Measurements from ENCODE around the gene GUCY2C. TPM values are rescaled to one million over a fixed set of nuclear protein-coding genes. Genes with fewer than 3 reads are reported as not detected.

Gene GUCY2C
- total and polyA plus RNA-seq, 4 donors = 0.01 to 0.05 TPM; not detected in 2

DNA sequence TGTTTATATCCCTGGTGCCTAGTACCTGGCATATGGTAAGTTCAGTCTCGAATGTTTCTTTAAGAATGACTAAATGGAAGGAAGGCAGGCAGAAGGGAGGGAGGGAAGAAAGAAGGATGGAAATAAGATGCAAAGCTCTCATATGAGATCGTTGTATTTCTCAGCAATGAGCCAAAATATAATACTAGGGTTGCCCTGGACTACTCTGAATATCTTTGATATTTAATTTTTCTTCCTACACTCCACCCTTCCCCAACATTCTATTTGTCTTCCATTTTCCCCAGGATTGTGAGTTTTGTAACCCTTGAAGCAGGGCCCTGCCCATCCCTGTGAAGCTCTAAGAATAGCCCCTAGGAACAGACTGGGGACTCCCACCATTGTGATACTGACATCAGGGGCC is 43.9 kb downstream of the GUCY2C start (continued):
- TF ChIP-seq EGR1 (IDR thresholded peaks at IDR 0.05; ENCODE audit: low read depth in 2 of 2) = no peak

DNA sequence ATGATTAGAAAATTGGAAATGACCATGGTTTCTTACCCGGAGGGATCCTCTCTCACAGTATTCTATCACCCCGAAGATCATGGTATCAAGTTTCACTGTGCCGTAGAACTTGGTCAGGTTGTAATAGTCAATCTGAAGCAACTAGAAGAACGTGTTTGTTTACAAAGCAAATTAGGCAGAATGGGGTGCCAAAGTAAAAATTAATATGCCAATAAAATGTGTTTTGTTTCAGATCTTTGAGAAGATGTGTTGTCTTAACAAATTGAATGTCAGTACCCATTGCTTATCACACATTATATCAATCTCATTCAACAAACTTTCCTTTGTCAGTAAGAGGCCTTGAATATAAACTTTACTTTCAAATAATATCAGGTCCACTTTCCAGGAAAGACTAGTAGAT is 45.0 kb downstream of the GUCY2C start:
- TF ChIP-seq, protein P1, sequence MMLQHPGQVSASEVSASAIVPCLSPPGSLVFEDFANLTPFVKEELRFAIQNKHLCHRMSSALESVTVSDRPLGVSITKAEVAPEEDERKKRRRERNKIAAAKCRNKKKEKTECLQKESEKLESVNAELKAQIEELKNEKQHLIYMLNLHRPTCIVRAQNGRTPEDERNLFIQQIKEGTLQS (IDR thresholded peaks at IDR 0.05) = no peak
- TF ChIP-seq, protein P2, sequence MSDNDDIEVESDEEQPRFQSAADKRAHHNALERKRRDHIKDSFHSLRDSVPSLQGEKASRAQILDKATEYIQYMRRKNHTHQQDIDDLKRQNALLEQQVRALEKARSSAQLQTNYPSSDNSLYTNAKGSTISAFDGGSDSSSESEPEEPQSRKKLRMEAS (IDR thresholded peaks at IDR 0.05) = no peak
- no peak for TF ChIP-seq TAF1 (conservative IDR thresholded peaks at IDR 0.05)
- no peak for TF ChIP-seq HNF4G (IDR thresholded peaks at IDR 0.05)
- no peak for TF ChIP-seq RAD21 (IDR thresholded peaks at IDR 0.05)
- no peak for TF ChIP-seq FOXA1 (IDR thresholded peaks at IDR 0.05)
- no peak for TF ChIP-seq FOXA2 (IDR thresholded peaks at IDR 0.05)
- Histone ChIP-seq H3K4me3 (ENCODE audit: low read depth in 1 of 3, low read length in 3 of 3) (no peak overlapping the region), H3K27ac (ENCODE audit: low read depth in 1 of 2, low read length in 2 of 2) (no peak overlapping the region), H3K4me1 (ENCODE audit: control insufficient read depth in 4 of 4, insufficient read depth in 4 of 4, low read length in 3 of 4) (peaks cover 0 to 3% (median 0%) of the 10 kb centered on the region in 4 donors), H3K36me3 (ENCODE audit: control insufficient read depth in 4 of 4, insufficient read depth in 3 of 4, low read depth in 1 of 4, low read length in 3 of 4) (no peaks in the 10 kb centered on the region), H3K27me3 (ENCODE audit: control insufficient read depth in 4 of 4, insufficient read depth in 4 of 4, low read length in 3 of 4) (no peaks in the 10 kb centered on the region), H3K9ac (ENCODE audit: low read depth in 1 of 2, low read length in 2 of 2) (no peak overlapping the region), H3K9me3 (ENCODE audit: control insufficient read depth in 4 of 4, low read length in 3 of 4) (no peaks in the 10 kb centered on the region)
- WGBS = 90% methylated on average over 4 of the region's 4 CpGs
- DNase-seq (ENCODE audit: low spot score) = no peak

DNA sequence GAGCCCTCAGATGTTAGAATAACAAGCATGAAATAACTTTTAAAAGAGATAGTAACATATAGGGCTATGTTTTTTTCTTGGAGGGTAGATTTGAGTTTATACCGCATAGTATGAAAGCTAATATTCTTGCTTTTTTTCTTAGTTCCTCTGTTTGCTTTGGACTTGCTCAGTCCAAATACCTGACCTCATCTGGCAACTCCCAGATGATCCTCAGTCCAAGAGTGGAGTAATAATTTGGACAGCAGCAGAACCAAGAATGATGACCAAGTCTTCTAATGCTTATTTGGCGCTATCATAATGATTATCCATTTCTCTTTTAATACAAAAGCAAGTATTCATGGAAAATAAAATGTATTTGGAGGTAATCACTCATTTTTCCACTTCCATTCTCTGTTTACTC is 45.6 kb downstream of the GUCY2C start:
- H3K4me3 ChIP-seq (ENCODE audit: low read depth in 1 of 3, low read length in 3 of 3) = no peak overlapping the region
- 41% methylated on average over 2 of the region's 2 CpGs for WGBS
- no peak overlapping the region for H3K9ac ChIP-seq (ENCODE audit: low read depth in 1 of 2, low read length in 2 of 2)
- peak; percentile 42 to 48 for TF ChIP-seq HNF4A (conservative IDR thresholded peaks at IDR 0.05)
- TF ChIP-seq, protein P3, sequence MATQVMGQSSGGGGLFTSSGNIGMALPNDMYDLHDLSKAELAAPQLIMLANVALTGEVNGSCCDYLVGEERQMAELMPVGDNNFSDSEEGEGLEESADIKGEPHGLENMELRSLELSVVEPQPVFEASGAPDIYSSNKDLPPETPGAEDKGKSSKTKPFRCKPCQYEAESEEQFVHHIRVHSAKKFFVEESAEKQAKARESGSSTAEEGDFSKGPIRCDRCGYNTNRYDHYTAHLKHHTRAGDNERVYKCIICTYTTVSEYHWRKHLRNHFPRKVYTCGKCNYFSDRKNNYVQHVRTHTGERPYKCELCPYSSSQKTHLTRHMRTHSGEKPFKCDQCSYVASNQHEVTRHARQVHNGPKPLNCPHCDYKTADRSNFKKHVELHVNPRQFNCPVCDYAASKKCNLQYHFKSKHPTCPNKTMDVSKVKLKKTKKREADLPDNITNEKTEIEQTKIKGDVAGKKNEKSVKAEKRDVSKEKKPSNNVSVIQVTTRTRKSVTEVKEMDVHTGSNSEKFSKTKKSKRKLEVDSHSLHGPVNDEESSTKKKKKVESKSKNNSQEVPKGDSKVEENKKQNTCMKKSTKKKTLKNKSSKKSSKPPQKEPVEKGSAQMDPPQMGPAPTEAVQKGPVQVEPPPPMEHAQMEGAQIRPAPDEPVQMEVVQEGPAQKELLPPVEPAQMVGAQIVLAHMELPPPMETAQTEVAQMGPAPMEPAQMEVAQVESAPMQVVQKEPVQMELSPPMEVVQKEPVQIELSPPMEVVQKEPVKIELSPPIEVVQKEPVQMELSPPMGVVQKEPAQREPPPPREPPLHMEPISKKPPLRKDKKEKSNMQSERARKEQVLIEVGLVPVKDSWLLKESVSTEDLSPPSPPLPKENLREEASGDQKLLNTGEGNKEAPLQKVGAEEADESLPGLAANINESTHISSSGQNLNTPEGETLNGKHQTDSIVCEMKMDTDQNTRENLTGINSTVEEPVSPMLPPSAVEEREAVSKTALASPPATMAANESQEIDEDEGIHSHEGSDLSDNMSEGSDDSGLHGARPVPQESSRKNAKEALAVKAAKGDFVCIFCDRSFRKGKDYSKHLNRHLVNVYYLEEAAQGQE (IDR thresholded peaks at IDR 0.05) = peak; percentile 90
- no peak for TF ChIP-seq TAF1 (conservative IDR thresholded peaks at IDR 0.05)
- no peak overlapping the region for H3K27ac ChIP-seq (ENCODE audit: low read depth in 1 of 2, low read length in 2 of 2)
- no peak for DNase-seq (ENCODE audit: low spot score)
- H3K9me3 ChIP-seq (ENCODE audit: control insufficient read depth in 4 of 4, low read length in 3 of 4) = no peaks in the 10 kb centered on the region
- no peaks in the 10 kb centered on the region for H3K27me3 ChIP-seq (ENCODE audit: control insufficient read depth in 4 of 4, insufficient read depth in 4 of 4, low read length in 3 of 4)
- H3K4me1 ChIP-seq (ENCODE audit: control insufficient read depth in 4 of 4, insufficient read depth in 4 of 4, low read length in 3 of 4) = peaks cover 0 to 3% (median 0%) of the 10 kb centered on the region in 4 donors
- no peaks in the 10 kb centered on the region for H3K36me3 ChIP-seq (ENCODE audit: control insufficient read depth in 4 of 4, insufficient read depth in 3 of 4, low read depth in 1 of 4, low read length in 3 of 4)

DNA sequence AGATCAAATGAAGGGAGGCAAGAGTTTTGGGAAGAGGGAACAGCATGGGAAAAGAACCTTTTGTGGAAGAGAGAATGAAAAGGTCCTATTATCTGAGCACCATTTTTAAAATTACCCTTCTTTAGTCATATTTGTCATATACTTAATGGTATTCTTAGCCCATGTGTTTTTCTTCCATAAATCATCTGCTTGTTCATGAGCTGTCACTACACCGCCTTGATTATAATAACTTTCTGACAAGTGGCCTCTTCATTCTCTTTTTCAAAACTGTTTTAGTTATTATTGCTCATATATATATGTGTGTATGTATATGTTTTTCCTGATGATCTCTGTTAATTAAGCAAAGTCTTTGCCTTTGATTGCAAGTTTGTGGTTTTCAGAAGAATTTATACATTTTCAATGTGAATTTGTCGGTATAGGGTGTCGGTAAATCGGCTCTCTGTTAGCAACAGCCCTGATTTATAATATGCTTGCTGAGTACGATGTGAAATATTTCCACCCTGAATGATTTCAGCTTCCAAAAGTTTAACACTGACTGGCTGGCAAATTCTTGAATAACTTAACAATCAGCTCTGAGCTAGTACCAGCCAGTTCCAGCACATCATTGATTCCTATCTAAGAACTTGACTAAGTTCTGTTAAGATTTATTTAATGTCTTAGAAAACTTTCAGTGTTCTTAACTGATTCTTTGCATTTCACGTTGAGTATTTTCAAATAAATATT is 49.2 kb downstream of the GUCY2C start:
- no peak for DNase-seq (ENCODE audit: low spot score)
- Histone ChIP-seq H3K27ac (ENCODE audit: low read depth in 1 of 2, low read length in 2 of 2) (no peak overlapping the region), H3K4me1 (ENCODE audit: control insufficient read depth in 4 of 4, insufficient read depth in 4 of 4, low read length in 3 of 4) (peaks cover 0 to 3% (median 0%) of the 10 kb centered on the region in 4 donors), H3K4me3 (ENCODE audit: low read depth in 1 of 3, low read length in 3 of 3) (no peak overlapping the region), H3K27me3 (ENCODE audit: control insufficient read depth in 4 of 4, insufficient read depth in 4 of 4, low read length in 3 of 4) (no peaks in the 10 kb centered on the region), H3K36me3 (ENCODE audit: control insufficient read depth in 4 of 4, insufficient read depth in 3 of 4, low read depth in 1 of 4, low read length in 3 of 4) (no peaks in the 10 kb centered on the region), H3K9ac (ENCODE audit: low read depth in 1 of 2, low read length in 2 of 2) (no peak overlapping the region), H3K9me3 (ENCODE audit: control insufficient read depth in 4 of 4, low read length in 3 of 4) (no peaks in the 10 kb centered on the region)
- no peak for TF ChIP-seq EGR1 (IDR thresholded peaks at IDR 0.05; ENCODE audit: low read depth in 2 of 2)
- TF ChIP-seq NR2F2 (IDR thresholded peaks at IDR 0.05) = no peak
- TF ChIP-seq SP1 (IDR thresholded peaks at IDR 0.05) = no peak
- TF ChIP-seq YY1 (IDR thresholded peaks at IDR 0.05) = no peak
- no peak for TF ChIP-seq FOXA2 (IDR thresholded peaks at IDR 0.05)
- 94% methylated on average over 6 of the region's 6 CpGs for WGBS
